IPS-15b (cell line): ENCODE measurements around the gene IDH3B.
"Not testable (repeated sequence)": the region's sequence is repeated elsewhere in the genome, so short reads cannot be mapped to it uniquely, and the experiment has no call there.

ENCODE experiments used
- H3K27me3 ChIP-seq: one replicate; pipeline ENCODE4 v1.6.1; 2013; ENCODE audit warnings: low read length; ENCODE audit not compliant: control insufficient read depth, insufficient read depth
- H3K36me3 ChIP-seq: one replicate; pipeline ENCODE4 v1.6.1; 2013; ENCODE audit warnings: low read length; ENCODE audit not compliant: control insufficient read depth, insufficient read depth
- H3K4me1 ChIP-seq: one replicate; pipeline ENCODE4 v1.6.1; 2013; ENCODE audit warnings: mild to moderate bottlenecking, low read length; ENCODE audit not compliant: control insufficient read depth, insufficient read depth
- H3K4me3 ChIP-seq: one replicate; pipeline ENCODE4 v1.5.1; 2013; ENCODE audit warnings: low read depth, low read length
- H3K9ac ChIP-seq: one replicate; pipeline ENCODE4 v1.6.1; 2013; ENCODE audit warnings: low read depth, mild to moderate bottlenecking, low read length
- H3K9me3 ChIP-seq: one replicate; pipeline ENCODE4 v1.6.1; 2013; ENCODE audit warnings: mild to moderate bottlenecking, low read length; ENCODE audit not compliant: control insufficient read depth, insufficient read depth

IDH3B gene

DNA sequence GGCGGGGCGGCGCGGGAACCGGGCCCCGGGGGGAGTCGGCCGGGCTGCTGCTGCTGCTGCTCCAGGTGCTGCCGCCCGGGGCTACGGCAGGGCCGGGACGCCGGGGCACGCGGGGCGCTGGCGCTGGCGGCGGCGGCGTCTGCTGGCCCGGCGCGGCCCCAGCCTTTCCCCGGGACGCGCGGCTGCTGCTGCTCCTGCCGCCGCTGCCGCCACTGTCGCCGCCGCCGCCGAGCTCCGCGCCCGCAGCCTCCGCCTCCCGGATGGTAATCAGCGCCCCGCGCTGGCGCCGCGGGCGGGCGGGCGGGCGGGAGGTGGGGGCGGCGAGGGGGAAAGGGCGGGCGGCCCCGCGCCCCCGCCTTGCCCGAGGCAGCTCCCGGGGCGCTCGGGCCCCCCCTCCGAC lies 28.9 kb upstream of the IDH3B start:
- peak overlapping the region; percentile 41 for H3K4me3 ChIP-seq

GRCh38 chr20:2692036-2692885 lies 28.2 kb upstream of the IDH3B start, which contains the start of gene EBF4:
Gene EBF4 (plus strand): TSS chr20:2692780. CDS start chr20:2693646, 866 bp downstream.
- Histone ChIP-seq H3K9ac (no peak within 1 kb of the TSS), H3K27me3 (peaks cover 79% of the 10 kb centered on the region), H3K4me1 (peaks cover 4% of the 10 kb centered on the region)

More for the DNA sequence above, 28.9 kb upstream of the IDH3B start:
- no peak overlapping the region for H3K9ac ChIP-seq
- no peaks in the 10 kb centered on the region for H3K9me3 ChIP-seq
- H3K4me1 ChIP-seq = peaks cover 4% of the 10 kb centered on the region
- H3K36me3 ChIP-seq = no peaks in the 10 kb centered on the region
- H3K27me3 ChIP-seq = peaks cover 84% of the 10 kb centered on the region

GRCh38 chr20:2691663-2692035 lies 27.6 kb upstream of the IDH3B start:
- Histone ChIP-seq H3K9me3 (no peaks in the 10 kb centered on the region), H3K4me1 (peaks cover 4% of the 10 kb centered on the region), H3K4me3 (peak overlapping the region; percentile 69), H3K36me3 (no peaks in the 10 kb centered on the region), H3K9ac (no peak overlapping the region), H3K27me3 (peaks cover 75% of the 10 kb centered on the region)

More at GRCh38 chr20:2692036-2692885, 28.2 kb upstream of the IDH3B start, which contains the start of gene EBF4:
- H3K9me3 ChIP-seq = no peaks in the 10 kb centered on the region
- peak within 1 kb of the TSS; percentile 69 for H3K4me3 ChIP-seq
- no peaks in the 10 kb centered on the region for H3K36me3 ChIP-seq

- Histone ChIP-seq H3K9me3 (no peaks in the 10 kb centered on the region), H3K4me3 (no peak overlapping the region), H3K36me3 (no peaks in the 10 kb centered on the region), H3K9ac (no peak overlapping the region), H3K27me3 (peaks cover 73% of the 10 kb centered on the region), H3K4me1 (peaks cover 4% of the 10 kb centered on the region)
These were observed 27.1 kb upstream of the IDH3B start for GRCh38 chr20:2691127-2691526.

DNA sequence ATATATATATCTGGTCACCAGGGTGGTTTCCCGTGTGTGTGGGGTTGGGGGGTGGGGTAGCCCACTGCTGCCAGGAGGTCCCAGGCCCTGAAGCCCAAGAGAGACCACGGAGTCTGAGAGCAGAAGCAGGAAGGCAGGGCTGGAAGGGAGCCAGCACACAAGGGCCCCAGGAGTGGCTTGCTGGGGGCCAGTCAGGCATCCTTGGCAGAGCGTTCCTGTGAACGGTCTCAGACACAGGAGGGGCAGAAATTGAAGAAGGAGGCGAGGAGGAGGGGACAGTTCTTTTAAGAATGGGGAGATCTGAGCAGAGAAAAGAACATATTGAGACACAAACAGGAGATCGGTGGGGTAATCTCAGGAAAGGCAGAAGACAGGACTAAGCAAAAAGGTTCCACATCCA lies 26.7 kb upstream of the IDH3B start:
- Histone ChIP-seq H3K36me3 (no peaks in the 10 kb centered on the region), H3K4me1 (peaks cover 4% of the 10 kb centered on the region), H3K4me3 (no peak overlapping the region), H3K27me3 (peaks cover 73% of the 10 kb centered on the region), H3K9me3 (no peaks in the 10 kb centered on the region), H3K9ac (no peak overlapping the region)

DNA sequence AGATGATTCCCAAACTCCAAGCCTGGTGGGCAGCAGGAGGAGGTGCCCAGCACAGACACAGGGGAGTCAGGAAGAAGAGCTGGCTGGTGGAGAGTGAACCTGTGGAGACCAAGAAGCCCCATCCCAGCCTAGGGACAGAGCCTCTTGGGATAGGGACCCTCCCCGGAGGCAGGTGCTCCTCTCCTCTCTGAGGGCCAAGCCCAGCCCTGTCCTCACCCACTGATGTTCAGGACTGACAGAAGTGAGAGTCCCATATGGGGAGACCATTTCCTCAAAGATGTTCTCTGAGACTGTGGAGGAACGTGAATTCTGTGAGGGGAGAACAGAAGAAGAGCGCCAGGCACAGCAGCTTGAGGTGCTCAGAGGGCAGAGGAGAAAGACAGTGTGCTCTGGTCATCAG lies 26.2 kb upstream of the IDH3B start:
- no peaks in the 10 kb centered on the region for H3K9me3 ChIP-seq
- H3K4me1 ChIP-seq = peaks cover 4% of the 10 kb centered on the region
- no peak overlapping the region for H3K9ac ChIP-seq
- no peaks in the 10 kb centered on the region for H3K36me3 ChIP-seq
- no peak overlapping the region for H3K4me3 ChIP-seq
- peaks cover 71% of the 10 kb centered on the region for H3K27me3 ChIP-seq

DNA sequence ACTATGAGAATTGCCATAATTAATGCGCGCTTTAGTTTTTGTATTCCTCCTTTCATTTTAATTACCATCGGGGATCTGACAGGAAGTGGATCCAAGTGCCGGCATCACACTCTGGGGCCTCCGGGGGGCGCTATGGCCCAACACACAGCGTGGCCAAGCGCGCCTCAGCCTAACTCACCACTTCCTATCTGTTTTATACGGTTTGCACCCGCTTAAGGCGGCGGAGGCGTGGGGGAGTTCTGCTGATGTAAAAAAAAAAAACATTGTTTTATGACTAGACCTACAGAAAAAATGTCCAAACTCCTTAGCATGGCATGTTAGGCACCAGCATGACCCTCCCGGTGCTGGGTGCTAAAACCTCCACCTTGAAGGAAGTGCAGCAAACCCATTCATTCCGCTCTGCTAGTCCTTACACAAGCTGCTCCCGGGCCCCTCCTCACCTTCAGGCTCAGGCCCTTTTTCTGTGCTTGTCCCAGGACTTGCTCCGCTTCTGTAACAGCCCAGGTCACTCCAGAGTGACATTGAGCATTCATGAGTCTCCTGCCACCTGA lies 24.1 kb upstream of the IDH3B start:
- Histone ChIP-seq H3K9me3 (no peaks in the 10 kb centered on the region), H3K36me3 (no peaks in the 10 kb centered on the region), H3K4me3 (peak overlapping the region; percentile 43), H3K27me3 (peaks cover 53% of the 10 kb centered on the region), H3K9ac (no peak overlapping the region), H3K4me1 (peaks cover 4% of the 10 kb centered on the region)

DNA sequence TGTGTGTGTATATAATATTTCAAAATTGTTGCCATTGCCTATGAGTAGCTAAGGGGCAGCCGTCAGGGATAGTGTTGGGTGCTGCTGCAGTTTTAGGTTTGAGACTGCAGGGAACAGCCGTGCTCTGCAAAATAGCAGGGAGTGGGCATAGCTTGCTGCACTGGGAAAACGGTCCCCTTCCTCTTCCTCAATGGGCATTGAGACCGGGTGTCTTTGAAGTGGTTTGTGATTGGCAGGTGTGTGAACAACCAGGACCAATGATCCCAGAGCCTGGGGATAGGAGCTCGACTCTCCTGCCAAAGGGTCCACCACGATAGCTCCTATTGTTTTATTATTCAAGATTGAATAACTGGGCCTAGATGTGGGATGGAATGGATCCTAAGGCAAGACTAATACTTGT lies 23.5 kb upstream of the IDH3B start:
- Histone ChIP-seq H3K4me1 (peaks cover 4% of the 10 kb centered on the region), H3K4me3 (no peak overlapping the region), H3K9ac (no peak overlapping the region), H3K36me3 (no peaks in the 10 kb centered on the region), H3K27me3 (peaks cover 53% of the 10 kb centered on the region), H3K9me3 (no peaks in the 10 kb centered on the region)

GRCh38 chr20:2684817-2685216 lies 20.8 kb upstream of the IDH3B start:
- H3K9me3 ChIP-seq, H3K9ac ChIP-seq, H3K4me1 ChIP-seq, H3K36me3 ChIP-seq, H3K4me3 ChIP-seq: not testable (repeated sequence)
- peaks cover 31% of the 10 kb centered on the region for H3K27me3 ChIP-seq

DNA sequence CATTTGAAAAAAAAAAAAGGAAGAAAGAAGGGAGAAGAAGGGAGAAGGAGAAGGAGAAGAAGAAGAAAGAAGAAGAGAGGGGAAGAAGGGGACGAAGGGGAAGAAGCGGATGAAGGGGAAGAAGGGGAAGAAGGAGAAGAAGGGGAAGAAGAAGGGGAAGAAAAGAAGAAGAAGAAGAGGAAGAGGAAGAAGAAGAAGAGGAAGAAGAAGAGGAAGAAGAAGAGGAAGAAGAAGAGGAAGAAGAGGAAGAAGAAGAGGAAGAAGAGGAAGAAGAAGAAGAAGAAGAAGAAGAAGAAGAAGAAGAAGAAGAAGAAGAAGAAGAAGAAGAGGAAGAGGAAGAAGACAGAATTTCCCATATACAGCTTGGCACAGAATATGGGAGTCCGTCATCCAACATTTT lies 18.0 kb upstream of the IDH3B start:
- not testable (repeated sequence) for H3K9ac ChIP-seq, H3K36me3 ChIP-seq, H3K9me3 ChIP-seq, H3K4me3 ChIP-seq, H3K4me1 ChIP-seq
- H3K27me3 ChIP-seq = peaks cover 23% of the 10 kb centered on the region

DNA sequence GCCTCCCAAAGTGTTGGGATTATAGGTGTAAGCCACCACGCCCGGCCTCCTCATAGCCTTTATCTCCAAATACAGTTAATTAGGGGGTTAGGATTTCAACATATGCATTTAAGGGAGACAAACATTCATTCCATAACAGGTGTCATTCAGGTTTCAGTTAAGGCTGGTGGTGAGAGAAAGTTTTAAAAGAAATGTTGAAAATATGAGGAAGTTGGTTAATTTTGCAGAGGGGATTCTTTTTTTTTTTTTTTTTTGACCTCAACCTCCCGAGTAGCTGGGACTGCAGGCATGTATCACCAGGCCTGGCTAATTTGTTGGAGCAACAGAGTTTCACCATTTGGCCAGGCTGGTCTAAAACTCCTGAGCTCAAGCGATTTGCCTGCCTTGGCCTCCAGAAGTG lies 16.0 kb upstream of the IDH3B start:
- Histone ChIP-seq H3K9ac (no peak overlapping the region), H3K27me3 (peaks cover 13% of the 10 kb centered on the region), H3K4me1 (no peaks in the 10 kb centered on the region), H3K4me3 (no peak overlapping the region), H3K36me3 (no peaks in the 10 kb centered on the region), H3K9me3 (no peaks in the 10 kb centered on the region)

GRCh38 chr20:2673453-2673852 lies 9.4 kb upstream of the IDH3B start:
- no peaks in the 10 kb centered on the region for H3K9me3 ChIP-seq
- no peak overlapping the region for H3K4me3 ChIP-seq
- H3K4me1 ChIP-seq = no peaks in the 10 kb centered on the region
- H3K36me3 ChIP-seq = no peaks in the 10 kb centered on the region
- no peak overlapping the region for H3K9ac ChIP-seq
- H3K27me3 ChIP-seq = peaks cover 11% of the 10 kb centered on the region
